Vagina (tissue), 2 donors: ENCODE data around the gene CADPS. TPM values are rescaled to one million over a fixed set of nuclear protein-coding genes. Genes with fewer than 3 reads are reported as not detected.

ENCODE experiments used
- DNase-seq, 2 donors: peaks; one replicate each; pipeline ENCODE4 v3.0.0-alpha.2; 2017; ENCODE audit errors: extremely low spot score in 2 of 2
- H3K27ac ChIP-seq: fragments of 200-600 bp; sonication (generic); one replicate; pipeline ENCODE4 v1.5.1; 2019
- H3K27me3 ChIP-seq: fragments of 200-600 bp; sonication (generic); one replicate; pipeline ENCODE4 v1.5.1; 2019
- H3K36me3 ChIP-seq, 2 donors: fragments of 200-600 bp; sonication (generic); one replicate each; pipeline ENCODE4 v1.5.1; 2017 to 2019
- H3K4me1 ChIP-seq: fragments of 200-600 bp; sonication (generic); one replicate; pipeline ENCODE4 v1.5.1; 2019
- H3K4me3 ChIP-seq, 2 donors: fragments of 200-600 bp; sonication (generic); 1 replicate in 1 of 2; 2 replicates in 1 of 2; pipeline ENCODE4 v1.5.1; 2016 to 2019
- H3K9me3 ChIP-seq: fragments of 200-600 bp; sonication (generic); one replicate; pipeline ENCODE4 v1.5.1; 2019
- CTCF ChIP-seq, 3 experiments: fragments of 450-650 bp in 2 of 3; fragments of 200-600 bp in 1 of 3; sonication (generic) in 1 of 3; IDR thresholded peaks; one replicate each; pipeline ENCODE4 v1.5.1; 2017 to 2019; ENCODE audit warnings: antibody characterized with exemption in 3 of 3, mild to moderate bottlenecking in 2 of 3, moderate library complexity in 2 of 3
- POLR2A ChIP-seq, 2 donors: fragments of 450-650 bp; IDR thresholded peaks; one replicate each; pipeline ENCODE4 v1.6.1; 2017; ENCODE audit warnings: antibody characterized with exemption in 2 of 2, mild to moderate bottlenecking in 2 of 2, moderate library complexity in 2 of 2
- POLR2AphosphoS5 ChIP-seq, 2 donors: sonication (generic); formaldehyde crosslinking; IDR thresholded peaks; one replicate each; pipeline ENCODE4 v1.9.0; 2017; ENCODE audit warnings: antibody characterized with exemption in 2 of 2, mild to moderate bottlenecking in 2 of 2, low read depth in 1 of 2; ENCODE audit not compliant: insufficient read depth in 1 of 2
- intact Hi-C: fragments of 100-400 bp; cut with DNase I; formaldehyde crosslinking; loops from one replicate; pipeline ENCODE4 v1.15.1; 2023
- total RNA-seq: library from RNA; depleted of rRNA; stranded (reverse); fragments of >200 nt; gene quantifications from one replicate; pipeline ENCODE4 v1.2.3, GENCODE V29; 2016

Gene CADPS
- total RNA-seq, 1 donor from 2014 or later: 12.8 TPM

- intact Hi-C loops: no loop called here
- Histone ChIP-seq H3K27ac (no peak overlapping the region), H3K27me3 (no peaks in the 10 kb centered on the region)
Observed at GRCh38 chr3:62676689-62677271, 198.4 kb downstream of the CADPS start.

GRCh38 chr3:62675492-62675891 lies 199.7 kb downstream of the CADPS start:
- H3K36me3 ChIP-seq: no peaks in the 10 kb centered on the region
- TF ChIP-seq POLR2A (IDR thresholded peaks at IDR 0.05): no peak
- TF ChIP-seq CTCF (IDR thresholded peaks at IDR 0.05): no peak
- no peak for TF ChIP-seq POLR2AphosphoS5 (IDR thresholded peaks at IDR 0.05; ENCODE audit: insufficient read depth in 1 of 2, low read depth in 1 of 2)
- H3K4me1 ChIP-seq: no peaks in the 10 kb centered on the region
- DNase-seq: no peak
- H3K27me3 ChIP-seq: no peaks in the 10 kb centered on the region
- intact Hi-C loops: no loop called here
- no peak overlapping the region for H3K4me3 ChIP-seq
- H3K27ac ChIP-seq: no peak overlapping the region
- no peaks in the 10 kb centered on the region for H3K9me3 ChIP-seq

More at GRCh38 chr3:62676689-62677271, 198.4 kb downstream of the CADPS start:
- TF ChIP-seq POLR2A (IDR thresholded peaks at IDR 0.05) (no peak), POLR2AphosphoS5 (IDR thresholded peaks at IDR 0.05; ENCODE audit: insufficient read depth in 1 of 2, low read depth in 1 of 2) (no peak), CTCF (IDR thresholded peaks at IDR 0.05) (no peak)
- H3K9me3 ChIP-seq: no peaks in the 10 kb centered on the region
- no peaks in the 10 kb centered on the region for H3K36me3 ChIP-seq
- no peaks in the 10 kb centered on the region for H3K4me1 ChIP-seq
- H3K4me3 ChIP-seq: no peak overlapping the region
- no peak for DNase-seq

- H3K27ac ChIP-seq: no peak overlapping the region
- H3K36me3 ChIP-seq: no peaks in the 10 kb centered on the region
- no peaks in the 10 kb centered on the region for H3K9me3 ChIP-seq
- no peaks in the 10 kb centered on the region for H3K4me1 ChIP-seq
- H3K4me3 ChIP-seq: no peak overlapping the region
- TF ChIP-seq POLR2A (IDR thresholded peaks at IDR 0.05) (no peak), CTCF (IDR thresholded peaks at IDR 0.05) (no peak), POLR2AphosphoS5 (IDR thresholded peaks at IDR 0.05; ENCODE audit: insufficient read depth in 1 of 2, low read depth in 1 of 2) (no peak)
- no peak for DNase-seq
- H3K27me3 ChIP-seq: no peaks in the 10 kb centered on the region
- intact Hi-C loops: no loop called here
Observed at GRCh38 chr3:62672988-62673313, 202.3 kb downstream of the CADPS start.

- TF ChIP-seq CTCF (IDR thresholded peaks at IDR 0.05) (no peak), POLR2AphosphoS5 (IDR thresholded peaks at IDR 0.05; ENCODE audit: insufficient read depth in 1 of 2, low read depth in 1 of 2) (no peak), POLR2A (IDR thresholded peaks at IDR 0.05) (no peak)
- H3K4me1 ChIP-seq: no peaks in the 10 kb centered on the region
- H3K27me3 ChIP-seq: no peaks in the 10 kb centered on the region
- no peak overlapping the region for H3K27ac ChIP-seq
- H3K4me3 ChIP-seq: no peak overlapping the region
- DNase-seq: no peak
- no peaks in the 10 kb centered on the region for H3K36me3 ChIP-seq
- H3K9me3 ChIP-seq: no peaks in the 10 kb centered on the region
- intact Hi-C loops: no loop called here
Observed at GRCh38 chr3:62672270-62672987, 202.8 kb downstream of the CADPS start.

DNA sequence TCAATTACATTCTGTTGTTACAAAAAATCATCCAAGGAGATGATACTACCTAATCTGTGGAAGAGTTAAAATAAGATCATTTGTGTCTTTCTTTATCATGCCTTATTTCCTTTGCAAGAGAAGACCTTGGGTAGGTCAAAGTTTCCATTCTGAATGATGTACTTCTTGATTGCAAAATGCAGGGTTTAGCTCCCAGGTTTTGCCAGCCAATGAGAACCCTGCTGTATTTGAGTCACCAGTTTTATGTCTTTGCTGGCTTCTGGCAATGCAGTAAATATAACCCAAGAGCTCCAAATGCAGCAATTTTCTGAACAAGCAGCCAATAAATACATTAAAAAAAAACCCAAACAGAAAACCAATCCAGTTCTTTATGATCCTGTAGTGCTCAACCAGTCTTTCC lies 204.9 kb downstream of the CADPS start:
- no peak overlapping the region for H3K4me3 ChIP-seq
- H3K36me3 ChIP-seq: no peaks in the 10 kb centered on the region
- H3K27me3 ChIP-seq: no peaks in the 10 kb centered on the region
- no peak for DNase-seq
- no peak overlapping the region for H3K27ac ChIP-seq
- no peaks in the 10 kb centered on the region for H3K4me1 ChIP-seq
- intact Hi-C loops: no loop called here
- TF ChIP-seq POLR2A (IDR thresholded peaks at IDR 0.05): no peak
- TF ChIP-seq CTCF (IDR thresholded peaks at IDR 0.05): no peak
- TF ChIP-seq POLR2AphosphoS5 (IDR thresholded peaks at IDR 0.05; ENCODE audit: insufficient read depth in 1 of 2, low read depth in 1 of 2): no peak
- H3K9me3 ChIP-seq: no peaks in the 10 kb centered on the region
